Gastroesophageal sphincter (tissue), 4 donors: Measurements from ENCODE around the gene RITA1. TPM values are rescaled to one million over a fixed set of nuclear protein-coding genes. Genes with fewer than 3 reads are reported as not detected.
"Not testable (repeated sequence)": the region's sequence is repeated elsewhere in the genome, so short reads cannot be mapped to it uniquely, and the experiment has no call there.

ENCODE experiments used
- ATAC-seq: fragments of 150-250 bp; one replicate; pipeline ENCODE4 v1.9.1; 2016; ENCODE audit warnings: mild to moderate bottlenecking, moderate library complexity
- H3K27ac ChIP-seq, 4 donors: fragments of 200-600 bp; sonication (generic) in 3 of 4; 1 replicate in 3 of 4; 2 replicates in 1 of 4; pipeline ENCODE4 v1.5.1; 2016 to 2019
- H3K27me3 ChIP-seq: fragments of 200-600 bp; sonication (generic); one replicate; pipeline ENCODE4 v1.5.1; 2019
- H3K36me3 ChIP-seq, 2 donors: fragments of 200-600 bp; sonication (generic); one replicate each; pipeline ENCODE4 v1.5.1; 2019; ENCODE audit warnings: control low read depth in 1 of 2
- H3K4me1 ChIP-seq, 3 donors: fragments of 200-600 bp; sonication (generic); 1 replicate in 2 of 3; 2 replicates in 1 of 3; pipeline ENCODE4 v1.5.1; 2016 to 2019; ENCODE audit warnings: control low read depth in 2 of 3
- H3K4me3 ChIP-seq, 2 donors: fragments of 200-600 bp; sonication (generic); one replicate each; pipeline ENCODE4 v1.5.1; 2019; ENCODE audit warnings: mild to moderate bottlenecking in 1 of 2, moderate library complexity in 1 of 2
- H3K9me3 ChIP-seq, 3 donors: fragments of 200-600 bp; sonication (generic); one replicate each; pipeline ENCODE4 v1.5.1; 2017 to 2019; ENCODE audit warnings: control low read depth in 2 of 3
- EP300 ChIP-seq: sonication (generic); formaldehyde crosslinking; IDR thresholded peaks from one replicate; pipeline ENCODE4 v1.6.1; 2017; ENCODE audit warnings: antibody characterized with exemption, mild to moderate bottlenecking
- POLR2A ChIP-seq, 2 donors: fragments of 450-650 bp; IDR thresholded peaks; one replicate each; pipeline ENCODE4 v1.6.1; 2017; ENCODE audit warnings: antibody characterized with exemption in 2 of 2, mild to moderate bottlenecking in 2 of 2, moderate library complexity in 1 of 2
- POLR2AphosphoS5 ChIP-seq: sonication (generic); formaldehyde crosslinking; IDR thresholded peaks from one replicate; pipeline ENCODE4 v1.6.1; 2017; ENCODE audit warnings: antibody characterized with exemption
- WGBS, 2 donors: methylation state at CpG; one replicate each; pipeline ENCODE4 v1.1.5; 2018; ENCODE audit warnings: low coverage in 1 of 2; 5-methylcytosine and 5-hydroxymethylcytosine counted together
- total RNA-seq, 4 donors: library from RNA; depleted of rRNA; stranded (reverse); fragments of >200 nt; gene quantifications; one replicate each; pipeline ENCODE4 v1.1.0, GENCODE V29; 2016
- TF ChIP-seq, protein P1 (sequence below), 4 experiments: fragments of 200-600 bp in 2 of 4; fragments of 450-650 bp in 2 of 4; sonication (generic) in 1 of 4; IDR thresholded peaks; one replicate each; pipeline ENCODE4 v1.5.1; 2017 to 2019; ENCODE audit warnings: antibody characterized with exemption in 4 of 4, mild to moderate bottlenecking in 2 of 4, moderate library complexity in 2 of 4

The RITA1 gene
- total RNA-seq, 4 donors from 2014 or later: 12.3 to 22.8 (median 16.6) TPM

DNA sequence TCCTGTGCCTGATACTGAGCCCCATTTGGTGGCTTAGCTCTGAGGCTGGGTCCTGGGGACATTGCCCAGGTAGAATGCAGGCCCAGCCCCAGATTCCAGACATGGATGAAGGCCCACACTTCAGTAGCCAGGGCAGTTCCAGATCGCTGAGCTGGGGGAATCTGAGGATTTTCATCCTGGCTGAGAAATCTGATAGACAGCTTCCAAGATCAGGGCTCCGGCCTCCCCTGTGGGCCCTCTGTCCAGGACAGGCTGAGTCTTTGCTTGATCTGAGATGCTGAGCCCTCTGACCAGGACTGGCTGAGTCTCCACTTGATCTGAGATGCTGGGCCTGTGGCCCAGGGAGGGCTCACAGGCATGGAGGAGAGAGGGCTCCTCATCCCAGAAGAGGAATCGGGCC is 46.7 kb upstream of the RITA1 start:
- Histone ChIP-seq H3K27me3 (peaks cover 61% of the 10 kb centered on the region), H3K9me3 (no peaks in the 10 kb centered on the region), H3K36me3 (no peaks in the 10 kb centered on the region), H3K27ac (no peak overlapping the region), H3K4me1 (peaks cover 0 to 9% (median 0%) of the 10 kb centered on the region in 3 donors), H3K4me3 (no peak overlapping the region)
- ATAC-seq: no peak
- TF ChIP-seq POLR2AphosphoS5: no peak
- TF ChIP-seq POLR2A (IDR thresholded peaks at IDR 0.05): no peak
- TF ChIP-seq EP300: no peak
- TF ChIP-seq, protein P1, sequence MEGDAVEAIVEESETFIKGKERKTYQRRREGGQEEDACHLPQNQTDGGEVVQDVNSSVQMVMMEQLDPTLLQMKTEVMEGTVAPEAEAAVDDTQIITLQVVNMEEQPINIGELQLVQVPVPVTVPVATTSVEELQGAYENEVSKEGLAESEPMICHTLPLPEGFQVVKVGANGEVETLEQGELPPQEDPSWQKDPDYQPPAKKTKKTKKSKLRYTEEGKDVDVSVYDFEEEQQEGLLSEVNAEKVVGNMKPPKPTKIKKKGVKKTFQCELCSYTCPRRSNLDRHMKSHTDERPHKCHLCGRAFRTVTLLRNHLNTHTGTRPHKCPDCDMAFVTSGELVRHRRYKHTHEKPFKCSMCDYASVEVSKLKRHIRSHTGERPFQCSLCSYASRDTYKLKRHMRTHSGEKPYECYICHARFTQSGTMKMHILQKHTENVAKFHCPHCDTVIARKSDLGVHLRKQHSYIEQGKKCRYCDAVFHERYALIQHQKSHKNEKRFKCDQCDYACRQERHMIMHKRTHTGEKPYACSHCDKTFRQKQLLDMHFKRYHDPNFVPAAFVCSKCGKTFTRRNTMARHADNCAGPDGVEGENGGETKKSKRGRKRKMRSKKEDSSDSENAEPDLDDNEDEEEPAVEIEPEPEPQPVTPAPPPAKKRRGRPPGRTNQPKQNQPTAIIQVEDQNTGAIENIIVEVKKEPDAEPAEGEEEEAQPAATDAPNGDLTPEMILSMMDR (IDR thresholded peaks at IDR 0.05): no peak
- WGBS, 2 donors: no CpG with 5 or more reads among the region's 3 CpGs

DNA sequence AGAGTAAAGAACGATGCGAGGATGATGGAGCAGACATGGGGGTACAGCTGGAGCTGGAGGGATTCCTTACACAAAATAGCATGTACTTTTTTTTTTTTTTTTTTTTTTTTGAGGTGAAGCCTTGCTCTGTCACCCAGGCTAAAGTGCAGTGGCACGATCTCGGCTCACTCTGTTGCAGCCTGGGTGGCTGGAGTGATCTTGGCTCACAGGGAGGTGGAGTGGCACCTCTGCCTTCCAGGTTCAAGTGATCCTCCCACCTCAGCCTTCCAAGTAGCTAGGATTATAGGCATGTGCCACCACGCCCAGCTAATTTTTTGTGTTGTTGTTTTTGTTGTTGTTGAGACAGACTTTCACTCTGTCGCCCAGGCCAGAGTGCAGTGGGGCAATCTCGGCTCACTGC is 44.8 kb upstream of the RITA1 start:
- Histone ChIP-seq H3K4me1 (peaks cover 0 to 2% (median 0%) of the 10 kb centered on the region in 3 donors), H3K27me3 (peaks cover 46% of the 10 kb centered on the region), H3K36me3 (no peaks in the 10 kb centered on the region), H3K4me3 (no peak overlapping the region), H3K27ac (no peak overlapping the region), H3K9me3 (no peaks in the 10 kb centered on the region)
- TF ChIP-seq POLR2A (IDR thresholded peaks at IDR 0.05) (no peak), POLR2AphosphoS5 (no peak), EP300 (no peak)
- TF ChIP-seq, protein P1 (IDR thresholded peaks at IDR 0.05): no peak
- no peak for ATAC-seq
- 63 to 84% methylated on average over 2 to 4 of the region's 7 CpGs for WGBS, 2 donors

DNA sequence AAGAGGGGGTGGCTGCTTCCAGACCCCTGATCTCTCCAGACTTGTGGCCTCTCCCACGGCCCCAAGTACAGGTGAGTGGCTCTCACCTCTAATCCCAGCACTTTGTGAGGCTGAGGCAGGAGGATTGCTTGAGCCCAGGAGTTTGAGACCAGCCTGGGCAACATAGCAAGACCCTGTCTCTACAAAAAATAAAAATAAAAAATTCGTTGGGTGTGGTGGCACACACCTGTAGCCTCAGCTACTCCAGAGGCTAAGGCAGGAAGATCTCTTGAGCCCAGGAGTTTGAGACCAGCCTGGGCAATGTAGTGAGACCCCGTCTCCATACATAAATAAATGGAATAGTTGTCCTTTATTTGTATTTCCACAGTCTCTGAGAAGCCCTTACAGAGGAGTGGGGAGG is 43.8 kb upstream of the RITA1 start:
- H3K36me3 ChIP-seq, H3K4me3 ChIP-seq, H3K27ac ChIP-seq, H3K4me1 ChIP-seq, H3K9me3 ChIP-seq, ATAC-seq: not testable (repeated sequence)
- 67 to 86% methylated on average over 1 of the region's 3 CpGs for WGBS, 2 donors
- H3K27me3 ChIP-seq: peaks cover 36% of the 10 kb centered on the region

DNA sequence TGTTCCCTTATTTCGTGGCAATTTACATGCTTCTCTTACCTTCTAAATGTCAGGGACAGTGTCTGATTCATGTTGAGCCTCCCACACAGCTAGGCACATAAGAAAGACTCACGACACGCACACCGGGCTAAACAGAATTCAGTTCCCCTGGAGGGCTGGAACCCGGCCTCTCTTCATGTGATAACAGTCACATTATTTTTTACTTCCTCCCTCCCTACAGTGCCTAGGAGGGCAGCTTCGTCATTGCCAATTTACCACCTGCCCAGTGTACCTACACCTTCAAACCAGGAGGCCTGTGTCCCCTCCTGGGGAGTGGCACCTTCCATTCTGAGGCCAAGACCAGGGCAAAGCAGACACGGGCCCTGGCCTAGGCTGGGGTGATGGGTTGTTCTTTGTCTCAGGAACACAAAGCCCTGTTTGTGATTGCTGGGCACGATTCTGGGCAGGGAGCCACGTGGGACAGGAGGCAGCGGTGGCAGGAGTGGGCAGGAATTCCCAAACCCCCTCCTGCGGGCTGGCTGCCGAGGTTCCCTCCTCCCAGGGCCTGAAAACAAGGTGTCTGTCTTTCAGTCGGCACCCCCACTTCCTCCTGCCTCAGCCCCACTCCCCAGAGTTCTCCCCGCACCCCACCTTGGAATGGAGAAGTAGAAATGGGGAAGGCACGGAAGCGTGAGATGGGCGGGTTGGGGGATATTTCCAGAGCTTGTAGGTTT is 43.2 kb upstream of the RITA1 start:
- H3K4me1 ChIP-seq: no peaks in the 10 kb centered on the region
- H3K36me3 ChIP-seq: no peaks in the 10 kb centered on the region
- no peak for TF ChIP-seq POLR2AphosphoS5
- no peak for TF ChIP-seq EP300
- TF ChIP-seq, protein P1 (IDR thresholded peaks at IDR 0.05): no peak
- no peak for TF ChIP-seq POLR2A (IDR thresholded peaks at IDR 0.05)
- peaks cover 29% of the 10 kb centered on the region for H3K27me3 ChIP-seq
- no peak overlapping the region for H3K4me3 ChIP-seq
- WGBS, 2 donors: 33 to 68% methylated on average over 1 to 5 of the region's 17 CpGs
- peak; percentile 53 for ATAC-seq
- H3K27ac ChIP-seq: peak overlapping the region in 1 of 4 donors; percentile 24
- peaks cover 0 to 10% (median 0%) of the 10 kb centered on the region in 3 donors for H3K9me3 ChIP-seq

DNA sequence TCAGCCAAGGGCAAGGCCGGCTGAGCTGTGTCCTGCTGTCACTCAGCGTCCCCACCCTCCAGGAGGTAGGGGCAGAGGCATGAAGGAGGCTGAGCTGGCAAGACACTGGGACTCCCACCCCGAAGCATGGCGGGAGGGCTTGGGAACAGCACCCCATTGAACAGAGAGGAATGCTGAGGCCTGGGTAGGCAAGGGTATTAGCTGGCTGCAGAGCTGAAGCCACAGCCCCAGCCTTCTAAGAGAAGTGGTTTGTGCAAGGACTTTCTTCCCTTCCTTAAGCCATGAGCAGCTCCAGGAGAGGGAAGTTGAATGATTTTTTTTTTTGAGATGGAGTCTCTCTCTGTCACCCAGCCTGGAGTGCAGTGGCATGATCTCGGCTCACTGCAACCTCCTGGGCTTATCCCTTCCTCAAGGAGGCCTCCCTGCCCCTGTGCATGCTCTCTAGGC is 42.6 kb upstream of the RITA1 start:
- Histone ChIP-seq H3K9me3 (peaks cover 0 to 10% (median 0%) of the 10 kb centered on the region in 3 donors), H3K36me3 (no peaks in the 10 kb centered on the region), H3K27ac (no peak overlapping the region), H3K4me3 (no peak overlapping the region), H3K4me1 (no peaks in the 10 kb centered on the region), H3K27me3 (peaks cover 24% of the 10 kb centered on the region)
- peak; percentile 22 for ATAC-seq
- TF ChIP-seq, protein P1 (IDR thresholded peaks at IDR 0.05): no peak
- TF ChIP-seq EP300 (no peak), POLR2A (IDR thresholded peaks at IDR 0.05) (no peak), POLR2AphosphoS5 (no peak)
- 100% methylated on average over 2 of the region's 5 CpGs; no CpG with 5 or more reads in 1 of the 2 donors for WGBS, 2 donors
